Measurements from ENCODE around the gene SBF2.

SBF2 gene

GRCh38 chr11:9735236-9735635 lies 558.8 kb downstream of the SBF2 start:
- DNase-seq = no peak

GRCh38 chr11:9733212-9733611 lies 560.8 kb downstream of the SBF2 start:
- no peak for DNase-seq

- no peak for DNase-seq
These were observed 561.6 kb downstream of the SBF2 start for GRCh38 chr11:9732453-9732852.

- DNase-seq = no peak
These were observed 562.8 kb downstream of the SBF2 start for GRCh38 chr11:9731256-9731655.

All from GOT3 (cell line).